Neural cell (in vitro differentiated cells): ENCODE data around the gene MAST4.

ENCODE experiments used
- CTCF ChIP-seq: fragments of 450-650 bp; IDR thresholded peaks from 2 replicates; pipeline ENCODE4 v1.5.1; 2014; ENCODE audit warnings: antibody characterized with exemption, mild to moderate bottlenecking, moderate library complexity; ENCODE audit not compliant: poor library complexity, severe bottlenecking
- EP300 ChIP-seq: fragments of 450-650 bp; conservative IDR thresholded peaks from 2 replicates; pipeline ENCODE4 v1.6.1; 2014; ENCODE audit warnings: antibody characterized with exemption, mild to moderate bottlenecking, moderate library complexity; ENCODE audit not compliant: poor library complexity, severe bottlenecking
- EZH2 ChIP-seq: fragments of 200-600, 300-800 bp; shearing (Covaris generic), sonication (generic); IDR thresholded peaks from 2 replicates; pipeline ENCODE4 v1.6.1; 2014; ENCODE audit warnings: antibody characterized with exemption, low read length, borderline replicate concordance, mild to moderate bottlenecking; ENCODE audit not compliant: insufficient read depth, poor library complexity, severe bottlenecking
- POLR2AphosphoS5 ChIP-seq: IDR thresholded peaks from 2 replicates; pipeline ENCODE4 v1.6.1; 2012
- RAD21 ChIP-seq: fragments of 450-650 bp; conservative IDR thresholded peaks from 2 replicates; pipeline ENCODE4 v1.6.1; 2014; ENCODE audit warnings: antibody characterized with exemption, mild to moderate bottlenecking, moderate library complexity
- REST ChIP-seq: IDR thresholded peaks from 2 replicates; pipeline ENCODE4 v1.6.1; 2012; ENCODE audit warnings: borderline replicate concordance
- SMC3 ChIP-seq: fragments of 450-650 bp; conservative IDR thresholded peaks from 2 replicates; pipeline ENCODE4 v1.6.1; 2014; ENCODE audit warnings: antibody characterized with exemption, mild to moderate bottlenecking, moderate library complexity; ENCODE audit not compliant: poor library complexity
- TAF1 ChIP-seq: IDR thresholded peaks from 2 replicates; pipeline ENCODE4 v1.6.1; 2012; ENCODE audit warnings: low read depth

- TF ChIP-seq EZH2 (no peak), POLR2AphosphoS5 (no peak), CTCF (no peak), EP300 (no peak), SMC3 (no peak), REST (no peak), TAF1 (no peak), RAD21 (no peak)
Measured at GRCh38 chr5:66634601-66635000, 38.4 kb downstream of the MAST4 start.
